ENCODE measurements around the gene DRD1. TPM values are rescaled to one million over a fixed set of nuclear protein-coding genes. Genes with fewer than 3 reads are reported as not detected.

Gene DRD1
- total RNA-seq, 1 experiment from 2014 or later = not detected

Other genes with a start within 250 kb of the DRD1 start
- gene SFXN1, start 34.4 kb upstream of the DRD1 start, total RNA-seq (2014; rRNA removed; shearing (Covaris generic); ENCODE audit: low replicate concordance) = 62.9 and 87.3 TPM in 2 replicates
- gene HRH2, start 213.9 kb upstream of the DRD1 start, total RNA-seq (2014; rRNA removed; shearing (Covaris generic); ENCODE audit: low replicate concordance) = not detected in 2 replicates

All from Karpas-422 (cell line).